ENCODE measurements around the gene ARID3A.

The ARID3A gene

DNA sequence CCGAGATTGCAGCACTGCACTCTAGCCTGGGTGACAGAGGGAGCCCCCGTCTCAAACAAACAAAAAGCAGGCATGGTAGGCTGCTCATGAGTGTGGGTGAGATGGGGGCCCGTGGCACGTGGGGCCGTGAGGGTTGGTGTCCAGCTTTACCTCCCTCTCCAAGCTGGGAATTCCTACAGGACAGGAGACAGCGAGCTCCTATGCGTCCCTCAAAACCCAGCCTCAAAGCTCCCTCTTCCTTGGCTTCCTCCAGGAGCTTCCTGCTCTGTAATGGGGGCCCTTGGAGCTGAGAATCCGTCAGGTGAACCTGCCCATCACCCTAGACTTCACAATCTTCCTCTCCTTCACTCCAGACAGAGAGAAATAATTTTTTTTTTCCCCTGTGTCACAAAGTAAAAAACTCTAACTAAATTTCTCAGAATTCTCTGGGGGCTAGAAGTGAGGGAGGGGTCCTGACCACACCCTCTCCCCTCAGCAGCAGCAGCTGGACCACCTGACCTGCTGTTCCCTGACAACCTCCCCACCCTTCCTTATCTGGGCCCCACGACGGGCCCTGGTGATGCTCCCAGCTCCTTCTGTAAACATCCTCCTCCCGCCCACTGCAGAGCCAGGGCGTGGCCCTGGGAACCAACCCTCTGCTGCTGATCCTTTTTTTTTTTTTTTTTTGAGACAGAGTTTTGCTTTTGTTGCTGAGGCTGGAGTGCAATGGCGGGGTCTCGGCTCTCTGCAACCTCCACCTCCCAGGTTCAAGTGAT, 36.2 kb downstream of the ARID3A start:
- H3K4me1 ChIP-seq (ENCODE audit: control insufficient read depth, insufficient read depth, low read length), result peaks cover 17% of the 10 kb centered on the region; the same call in 1 of the 2 replicates
- no peak overlapping the region for H3K4me3 ChIP-seq (ENCODE audit: low read depth, low read length)
- no peak overlapping the region for H3K27ac ChIP-seq (ENCODE audit: low read depth, low read length)
- H3K9ac ChIP-seq (ENCODE audit: low read length), result no peak overlapping the region
- H3K9me3 ChIP-seq (ENCODE audit: control insufficient read depth, insufficient read depth, low read depth, low read length), result peaks cover 11% of the 10 kb centered on the region; the same call in 1 of the 2 replicates
- H3K36me3 ChIP-seq (ENCODE audit: control insufficient read depth, insufficient read depth, low read length), result peaks cover 56% of the 10 kb centered on the region
- no peaks in the 10 kb centered on the region for H3K27me3 ChIP-seq (ENCODE audit: control insufficient read depth, insufficient read depth, low read length)

DNA sequence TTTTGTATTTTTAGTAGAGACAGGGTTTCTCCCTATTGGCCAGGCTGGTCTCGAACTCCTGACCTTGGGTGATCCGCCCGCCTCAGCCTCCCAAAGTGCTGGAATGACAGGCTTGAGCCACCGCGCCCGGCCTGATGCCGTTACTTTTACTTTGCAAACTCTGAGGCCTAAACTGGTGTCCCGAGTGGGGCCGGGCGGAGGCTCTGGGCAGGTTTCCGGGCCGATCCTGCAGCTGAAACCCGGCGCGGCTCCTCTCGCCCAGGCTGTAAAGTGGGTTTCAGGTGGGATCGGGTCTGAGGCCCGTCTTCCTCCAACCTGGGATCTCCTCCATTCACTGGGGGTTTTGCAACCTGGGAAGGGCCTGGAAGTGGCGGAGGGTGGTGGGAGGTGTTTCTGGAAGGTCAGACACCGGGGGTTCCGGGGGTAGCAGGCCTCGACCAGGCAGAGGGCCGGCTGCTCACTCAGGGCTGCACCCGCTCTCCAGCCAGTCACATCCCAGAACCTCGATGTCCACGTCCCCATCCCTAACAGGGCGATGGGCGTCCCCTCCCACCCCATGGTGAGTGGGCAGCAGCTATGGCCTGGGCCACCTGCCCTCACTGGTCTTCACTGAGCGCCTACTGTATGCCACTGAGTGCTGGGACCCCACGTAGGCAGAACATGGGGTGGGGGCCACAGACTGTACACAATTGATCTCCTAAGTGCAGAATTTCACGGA, 37.0 kb downstream of the ARID3A start:
- peaks cover 11% of the 10 kb centered on the region; the same call in 1 of the 2 replicates for H3K9me3 ChIP-seq (ENCODE audit: control insufficient read depth, insufficient read depth, low read depth, low read length)
- no peak overlapping the region for H3K9ac ChIP-seq (ENCODE audit: low read length)
- H3K4me3 ChIP-seq (ENCODE audit: low read depth, low read length), result no peak overlapping the region
- H3K27me3 ChIP-seq (ENCODE audit: control insufficient read depth, insufficient read depth, low read length), result no peaks in the 10 kb centered on the region
- peaks cover 62% of the 10 kb centered on the region for H3K36me3 ChIP-seq (ENCODE audit: control insufficient read depth, insufficient read depth, low read length)
- H3K27ac ChIP-seq (ENCODE audit: low read depth, low read length), result no peak overlapping the region
- peaks cover 13% of the 10 kb centered on the region; the same call in 1 of the 2 replicates for H3K4me1 ChIP-seq (ENCODE audit: control insufficient read depth, insufficient read depth, low read length)

DNA sequence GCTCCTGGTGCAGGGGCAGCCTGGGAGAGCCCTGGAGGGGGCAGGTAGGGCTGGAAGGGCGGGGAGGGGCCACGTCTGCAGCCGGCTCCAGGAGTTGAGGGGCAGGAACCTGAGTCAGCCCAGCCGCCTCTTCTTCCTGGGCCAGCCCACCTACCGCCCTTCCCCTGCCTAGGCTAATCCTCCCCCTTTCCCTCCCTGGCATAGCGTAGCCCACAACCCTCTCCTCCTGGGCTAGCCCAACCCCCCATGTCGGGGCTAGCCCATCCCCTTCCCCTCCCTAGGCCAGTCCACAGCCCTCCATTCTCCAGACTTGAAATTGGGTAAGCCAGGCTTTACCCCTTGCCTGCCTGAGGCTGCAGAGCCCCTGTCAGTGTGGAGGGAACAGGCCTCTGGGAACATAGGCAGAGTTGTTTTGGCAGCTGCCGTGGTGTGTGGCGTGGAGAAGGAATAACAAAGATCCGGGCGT, 37.7 kb downstream of the ARID3A start:
- Histone ChIP-seq H3K4me3 (ENCODE audit: low read depth, low read length) (no peak overlapping the region), H3K9me3 (ENCODE audit: control insufficient read depth, insufficient read depth, low read depth, low read length) (peaks cover 11% of the 10 kb centered on the region; the same call in 1 of the 2 replicates), H3K36me3 (ENCODE audit: control insufficient read depth, insufficient read depth, low read length) (peaks cover 67% of the 10 kb centered on the region), H3K9ac (ENCODE audit: low read length) (no peak overlapping the region), H3K27ac (ENCODE audit: low read depth, low read length) (no peak overlapping the region), H3K27me3 (ENCODE audit: control insufficient read depth, insufficient read depth, low read length) (no peaks in the 10 kb centered on the region), H3K4me1 (ENCODE audit: control insufficient read depth, insufficient read depth, low read length) (peaks cover 13% of the 10 kb centered on the region; the same call in 1 of the 2 replicates)

DNA sequence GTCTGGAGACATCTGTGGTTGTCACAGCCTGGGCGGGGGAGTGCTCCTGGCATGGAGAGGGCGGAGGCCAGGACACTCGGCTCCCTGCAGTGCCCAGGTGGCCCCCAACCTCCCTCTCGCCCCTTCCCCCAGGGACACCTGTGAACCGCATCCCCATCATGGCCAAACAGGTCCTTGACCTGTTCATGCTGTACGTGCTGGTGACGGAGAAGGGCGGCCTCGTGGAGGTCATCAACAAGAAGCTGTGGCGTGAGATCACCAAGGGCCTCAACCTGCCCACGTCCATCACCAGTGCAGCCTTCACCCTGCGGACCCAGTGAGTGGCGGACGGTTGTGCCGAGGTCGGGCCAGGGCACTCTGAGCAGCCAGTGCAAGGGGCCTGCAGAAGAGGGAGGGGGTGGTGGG, 38.3 kb downstream of the ARID3A start:
- no peaks in the 10 kb centered on the region for H3K27me3 ChIP-seq (ENCODE audit: control insufficient read depth, insufficient read depth, low read length)

DNA sequence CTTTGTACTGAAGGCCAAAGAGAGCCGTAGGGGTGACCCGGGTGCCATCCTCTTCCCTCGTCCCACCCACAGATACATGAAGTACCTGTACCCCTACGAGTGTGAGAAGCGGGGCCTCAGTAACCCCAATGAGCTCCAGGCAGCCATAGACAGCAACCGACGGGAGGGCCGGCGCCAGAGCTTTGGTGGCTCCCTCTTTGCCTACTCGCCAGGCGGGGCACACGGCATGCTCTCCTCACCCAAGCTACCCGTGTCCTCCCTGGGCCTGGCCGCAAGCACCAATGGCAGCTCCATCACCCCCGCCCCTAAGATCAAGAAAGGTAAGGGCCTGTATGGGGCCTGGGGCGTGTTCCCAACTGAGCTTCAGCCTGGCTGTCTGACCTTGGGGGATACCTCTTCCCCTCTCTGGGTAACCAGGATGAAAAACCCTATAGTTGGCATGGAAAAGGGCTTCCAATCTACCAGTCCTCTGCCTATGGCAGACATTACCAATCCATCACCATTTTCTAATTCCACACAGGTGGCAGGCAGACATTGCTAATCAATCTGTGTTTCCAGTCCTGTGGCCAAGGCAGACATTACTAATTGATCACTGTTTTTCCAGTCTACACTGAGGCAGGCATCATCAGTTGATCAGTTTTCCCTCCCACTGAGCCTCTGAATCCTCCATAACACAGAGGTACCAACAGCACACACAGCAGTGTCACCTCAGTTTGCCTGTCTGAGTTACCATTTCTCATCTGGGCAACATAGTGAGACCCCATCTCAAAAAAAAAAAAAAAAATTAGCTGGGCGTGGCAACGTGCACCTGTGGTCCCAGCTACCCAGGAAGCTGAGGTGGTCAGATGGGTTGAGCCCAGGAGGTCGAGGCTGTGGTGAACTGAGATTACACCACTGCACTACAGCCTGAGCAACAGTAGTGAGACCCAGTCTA, 39.2 kb downstream of the ARID3A start:
- no peak overlapping the region for H3K27ac ChIP-seq (ENCODE audit: low read depth, low read length)
- H3K4me1 ChIP-seq (ENCODE audit: control insufficient read depth, insufficient read depth, low read length), result peaks cover 10% of the 10 kb centered on the region; the same call in 1 of the 2 replicates
- peaks cover 11% of the 10 kb centered on the region; the same call in 1 of the 2 replicates for H3K9me3 ChIP-seq (ENCODE audit: control insufficient read depth, insufficient read depth, low read depth, low read length)
- H3K4me3 ChIP-seq (ENCODE audit: low read depth, low read length), result no peak overlapping the region
- no peak overlapping the region for H3K9ac ChIP-seq (ENCODE audit: low read length)
- H3K27me3 ChIP-seq (ENCODE audit: control insufficient read depth, insufficient read depth, low read length), result no peaks in the 10 kb centered on the region
- H3K36me3 ChIP-seq (ENCODE audit: control insufficient read depth, insufficient read depth, low read length), result peaks cover 71% of the 10 kb centered on the region

More for the DNA sequence above, 38.3 kb downstream of the ARID3A start:
- H3K9ac ChIP-seq (ENCODE audit: low read length), result no peak overlapping the region
- peaks cover 11% of the 10 kb centered on the region; the same call in 1 of the 2 replicates for H3K9me3 ChIP-seq (ENCODE audit: control insufficient read depth, insufficient read depth, low read depth, low read length)
- H3K4me3 ChIP-seq (ENCODE audit: low read depth, low read length), result no peak overlapping the region
- no peak overlapping the region for H3K27ac ChIP-seq (ENCODE audit: low read depth, low read length)
- peaks cover 69% of the 10 kb centered on the region for H3K36me3 ChIP-seq (ENCODE audit: control insufficient read depth, insufficient read depth, low read length)
- peaks cover 13% of the 10 kb centered on the region; the same call in 1 of the 2 replicates for H3K4me1 ChIP-seq (ENCODE audit: control insufficient read depth, insufficient read depth, low read length)

DNA sequence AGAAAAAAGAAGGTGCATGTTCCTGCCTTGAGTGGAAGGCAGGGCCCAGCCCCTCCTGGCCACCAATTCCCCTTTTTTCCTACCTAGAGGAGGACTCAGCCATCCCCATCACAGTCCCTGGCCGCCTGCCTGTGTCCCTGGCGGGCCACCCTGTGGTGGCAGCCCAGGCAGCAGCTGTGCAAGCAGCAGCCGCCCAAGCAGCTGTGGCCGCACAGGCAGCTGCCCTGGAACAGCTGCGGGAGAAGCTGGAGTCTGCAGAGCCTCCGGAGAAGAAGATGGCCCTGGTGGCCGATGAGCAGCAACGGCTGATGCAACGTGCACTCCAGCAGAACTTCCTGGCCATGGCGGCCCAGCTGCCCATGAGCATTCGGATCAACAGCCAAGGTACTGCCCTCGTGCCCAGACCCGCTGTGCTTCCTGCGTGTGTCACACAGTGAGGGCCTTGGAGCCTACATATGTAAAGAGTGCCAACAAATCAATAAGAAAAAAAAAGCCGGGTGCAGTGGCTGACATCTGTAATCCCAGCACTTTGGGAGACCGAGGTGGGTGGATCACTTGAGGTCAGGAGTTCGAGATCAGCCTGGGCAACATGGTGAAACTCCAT, 40.8 kb downstream of the ARID3A start:
- H3K9ac ChIP-seq (ENCODE audit: low read length), result no peak overlapping the region
- H3K27ac ChIP-seq (ENCODE audit: low read depth, low read length), result no peak overlapping the region
- H3K27me3 ChIP-seq (ENCODE audit: control insufficient read depth, insufficient read depth, low read length), result no peaks in the 10 kb centered on the region
- peaks cover 16% of the 10 kb centered on the region for H3K9me3 ChIP-seq (ENCODE audit: control insufficient read depth, insufficient read depth, low read depth, low read length)
- H3K36me3 ChIP-seq (ENCODE audit: control insufficient read depth, insufficient read depth, low read length), result peaks cover 76% of the 10 kb centered on the region
- no peak overlapping the region for H3K4me3 ChIP-seq (ENCODE audit: low read depth, low read length)
- H3K4me1 ChIP-seq (ENCODE audit: control insufficient read depth, insufficient read depth, low read length), result peaks cover 10% of the 10 kb centered on the region; the same call in 1 of the 2 replicates

DNA sequence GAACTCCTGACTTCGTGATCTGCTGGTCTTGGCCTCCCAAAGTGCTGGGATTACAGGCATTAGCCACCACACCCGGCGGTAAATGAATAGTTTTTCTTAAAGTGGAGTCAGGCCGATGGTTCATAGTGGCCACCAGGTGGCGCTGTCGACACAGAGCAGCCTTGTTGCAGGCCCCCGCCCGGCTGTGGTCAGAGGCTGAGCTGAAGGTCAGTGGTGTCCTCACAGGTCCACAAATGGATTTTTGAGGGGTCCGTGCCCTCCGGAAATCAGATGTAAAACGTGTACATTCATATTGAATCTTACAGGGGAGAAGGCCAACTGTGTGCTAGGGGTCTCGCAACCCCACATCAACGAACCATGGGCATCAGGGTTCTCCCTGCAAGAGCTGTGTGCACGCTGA, 44.9 kb downstream of the ARID3A start:
- H3K27me3 ChIP-seq (ENCODE audit: control insufficient read depth, insufficient read depth, low read length), result no peaks in the 10 kb centered on the region
- H3K36me3 ChIP-seq (ENCODE audit: control insufficient read depth, insufficient read depth, low read length), result peaks cover 52% of the 10 kb centered on the region
- peaks cover 9% of the 10 kb centered on the region for H3K9me3 ChIP-seq (ENCODE audit: control insufficient read depth, insufficient read depth, low read depth, low read length)
- no peak overlapping the region for H3K9ac ChIP-seq (ENCODE audit: low read length)
- no peak overlapping the region for H3K4me3 ChIP-seq (ENCODE audit: low read depth, low read length)
- H3K4me1 ChIP-seq (ENCODE audit: control insufficient read depth, insufficient read depth, low read length), result no peaks in the 10 kb centered on the region
- H3K27ac ChIP-seq (ENCODE audit: low read depth, low read length), result no peak overlapping the region

DNA sequence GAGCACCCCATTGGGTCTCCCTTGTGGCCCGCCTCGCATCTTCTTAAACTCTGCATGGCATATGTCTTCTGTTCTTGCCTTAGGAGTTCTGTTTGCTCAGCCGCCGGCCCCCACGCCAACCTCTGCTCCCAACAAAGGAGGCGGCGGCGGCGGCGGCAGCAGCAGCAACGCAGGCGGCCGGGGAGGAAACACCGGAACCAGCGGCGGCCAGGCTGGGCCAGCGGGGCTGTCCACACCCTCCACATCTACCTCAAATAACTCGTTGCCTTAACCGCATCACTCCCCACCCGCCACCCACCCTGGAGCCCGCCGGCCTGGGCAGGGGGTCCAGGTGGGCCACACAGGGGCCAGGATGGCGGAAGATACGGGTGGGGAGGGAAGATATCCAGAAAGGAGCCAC, 46.0 kb downstream of the ARID3A start:
- Histone ChIP-seq H3K27ac (ENCODE audit: low read depth, low read length) (no peak overlapping the region), H3K4me1 (ENCODE audit: control insufficient read depth, insufficient read depth, low read length) (no peaks in the 10 kb centered on the region), H3K36me3 (ENCODE audit: control insufficient read depth, insufficient read depth, low read length) (peaks cover 46% of the 10 kb centered on the region), H3K4me3 (ENCODE audit: low read depth, low read length) (no peak overlapping the region), H3K27me3 (ENCODE audit: control insufficient read depth, insufficient read depth, low read length) (no peaks in the 10 kb centered on the region), H3K9ac (ENCODE audit: low read length) (no peak overlapping the region), H3K9me3 (ENCODE audit: control insufficient read depth, insufficient read depth, low read depth, low read length) (peaks cover 5% of the 10 kb centered on the region)

DNA sequence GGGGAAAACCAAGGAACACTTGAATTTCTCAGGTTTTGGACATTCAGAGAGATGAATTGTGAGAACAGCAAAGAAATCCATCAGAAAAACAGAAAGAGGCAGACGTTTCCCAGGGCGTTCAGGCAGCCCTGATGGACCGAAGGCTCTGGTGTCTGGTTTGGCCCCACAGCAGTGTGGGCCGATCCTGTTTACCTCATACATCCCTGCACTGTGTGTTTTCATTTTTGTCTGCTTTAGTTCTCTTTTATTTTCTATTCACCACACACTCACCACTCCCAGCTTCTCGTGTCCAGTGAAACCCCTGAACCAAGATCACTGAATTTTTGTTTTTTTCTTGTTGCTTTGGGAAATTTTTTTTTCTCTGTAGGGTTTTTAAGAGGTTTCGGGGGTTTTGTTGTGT, 46.4 kb downstream of the ARID3A start:
- Histone ChIP-seq H3K27me3 (ENCODE audit: control insufficient read depth, insufficient read depth, low read length) (no peaks in the 10 kb centered on the region), H3K9me3 (ENCODE audit: control insufficient read depth, insufficient read depth, low read depth, low read length) (peaks cover 5% of the 10 kb centered on the region), H3K4me3 (ENCODE audit: low read depth, low read length) (no peak overlapping the region), H3K27ac (ENCODE audit: low read depth, low read length) (no peak overlapping the region), H3K4me1 (ENCODE audit: control insufficient read depth, insufficient read depth, low read length) (no peaks in the 10 kb centered on the region), H3K9ac (ENCODE audit: low read length) (no peak overlapping the region), H3K36me3 (ENCODE audit: control insufficient read depth, insufficient read depth, low read length) (peaks cover 41% of the 10 kb centered on the region)
